HCT116 (cell line): ENCODE data around the gene TRIM26.
"Not testable (repeated sequence)": the region's sequence is repeated elsewhere in the genome, so short reads cannot be mapped to it uniquely, and the experiment has no call there.

Experiments used
- CEBPB ChIP-seq: IDR thresholded peaks from 2 replicates; pipeline ENCODE4 v1.6.1; 2012; ENCODE audit warnings: low read depth
- CTCF ChIP-seq, 3 experiments: fragments of 200-600 bp in 1 of 3; sonication (generic) in 1 of 3; IDR thresholded peaks in 2 of 3; conservative IDR thresholded peaks in 1 of 3; 2 replicates each; pipeline ENCODE4 v1.5.1; 2012 to 2017; ENCODE audit warnings: low read depth in 2 of 3, low read length in 2 of 3, antibody characterized with exemption in 1 of 3, borderline replicate concordance in 1 of 3, control low read depth in 1 of 3, mild to moderate bottlenecking in 1 of 3, mixed read lengths in 1 of 3, mixed run types in 1 of 3, moderate library complexity in 1 of 3; ENCODE audit not compliant: insufficient read depth in 1 of 3
- EZH2 ChIP-seq: fragments of 200-600 bp; sonication (generic); IDR thresholded peaks from 2 replicates; pipeline ENCODE4 v1.6.1; 2017; ENCODE audit warnings: antibody characterized with exemption, mixed run types
- EZH2phosphoT487 ChIP-seq: fragments of 200-600 bp; IDR thresholded peaks from 2 replicates; pipeline ENCODE4 v1.6.1; 2018; ENCODE audit warnings: antibody characterized with exemption, borderline replicate concordance
- MAX ChIP-seq: IDR thresholded peaks from 2 replicates; pipeline ENCODE4 v1.6.1; 2012
- POLR2A ChIP-seq: IDR thresholded peaks from 2 replicates; pipeline ENCODE4 v1.7.0; 2011; ENCODE audit warnings: borderline replicate concordance; ENCODE audit not compliant: insufficient read depth, insufficient read length; ENCODE audit errors: extremely low read depth
- POLR2AphosphoS5 ChIP-seq: IDR thresholded peaks from 2 replicates; pipeline ENCODE4 v1.6.1; 2011; ENCODE audit warnings: mild to moderate bottlenecking, low read depth, low read length, moderate library complexity
- SP1 ChIP-seq: IDR thresholded peaks from 2 replicates; pipeline ENCODE4 v1.6.1; 2012; ENCODE audit warnings: low read depth
- YY1 ChIP-seq: IDR thresholded peaks from 2 replicates; pipeline ENCODE4 v1.6.1; 2011; ENCODE audit warnings: low read length, low read depth, moderate library complexity, mild to moderate bottlenecking; ENCODE audit not compliant: insufficient replicate concordance; ENCODE audit errors: extremely low read depth
- ZBTB33 ChIP-seq: IDR thresholded peaks from 2 replicates; pipeline ENCODE4 v1.6.1; 2011; ENCODE audit warnings: mild to moderate bottlenecking, low read length, moderate library complexity; ENCODE audit not compliant: insufficient replicate concordance; ENCODE audit errors: extremely low read depth
- ZFX ChIP-seq: fragments of 450-650 bp; IDR thresholded peaks from 2 replicates; pipeline ENCODE4 v1.6.1; 2017

GRCh38 chr6:30252417-30252816, 39.2 kb upstream of the TRIM26 start:
- not testable (repeated sequence) for TF ChIP-seq CTCF (IDR thresholded peaks at IDR 0.05 in 2 of 3, conservative IDR thresholded peaks at IDR 0.05 in 1 of 3; ENCODE audit: borderline replicate concordance in 1 of 3, insufficient read depth in 1 of 3, low read depth in 2 of 3, low read length in 2 of 3); POLR2A; POLR2AphosphoS5; MAX; YY1; SP1; ZFX; EZH2; CEBPB; EZH2phosphoT487; ZBTB33
